ENCODE results near the gene CEP170.

Gene CEP170

DNA sequence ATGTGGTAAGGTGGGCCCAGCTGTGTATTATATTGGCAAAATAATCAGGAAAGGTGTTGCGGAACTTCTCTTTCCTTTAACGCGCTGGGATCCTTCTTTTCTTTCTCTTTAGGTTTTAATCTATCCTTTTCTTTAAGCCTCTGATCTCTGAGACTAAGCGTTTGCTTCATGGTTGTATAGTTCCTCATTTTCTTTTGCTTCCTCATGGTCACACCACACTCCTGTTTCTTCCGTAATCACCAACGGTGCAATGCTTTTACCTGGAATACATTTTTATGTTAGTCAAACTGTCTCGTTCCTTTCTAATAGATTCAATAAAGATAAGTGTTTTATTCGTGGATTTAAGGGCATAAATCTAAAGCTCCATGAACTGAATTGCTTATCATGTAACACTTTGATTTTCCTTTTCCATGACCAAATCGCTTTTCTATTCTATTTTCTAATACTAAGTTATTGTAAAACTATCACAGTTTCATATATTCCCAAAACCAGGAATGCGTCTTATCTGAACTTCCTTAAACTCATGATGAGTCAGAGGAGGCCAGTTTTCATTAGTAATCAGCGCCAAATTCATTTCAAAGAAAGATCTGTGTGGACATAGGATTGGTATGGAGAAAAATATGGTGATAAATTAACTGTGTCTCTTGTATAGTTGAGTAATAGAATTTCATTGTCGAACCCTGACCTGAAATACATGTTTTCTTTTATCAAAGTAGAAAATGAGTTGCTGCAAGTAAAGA lies 13.0 kb upstream of the CEP170 start:
- no peak for DNase-seq
- ATAC-seq = no peak

DNA sequence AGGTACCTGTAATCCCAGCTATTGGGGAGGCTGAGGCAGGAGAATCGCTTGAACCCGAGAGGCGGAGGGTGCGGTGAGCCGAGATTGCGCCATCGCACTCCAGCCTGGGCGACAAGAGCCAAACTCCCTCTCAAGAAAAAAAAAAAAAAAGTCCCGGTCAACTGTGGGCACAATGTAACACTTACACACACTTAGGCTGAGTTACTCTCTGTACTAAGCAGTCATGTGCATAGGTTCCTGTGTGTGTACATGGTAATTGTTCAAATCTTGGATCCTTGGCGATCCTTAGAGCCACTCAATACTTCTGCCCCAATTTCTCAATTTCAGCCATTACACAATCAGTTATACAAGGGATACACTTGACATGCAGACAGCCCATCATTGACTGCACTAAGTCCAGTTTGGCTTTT lies 12.4 kb upstream of the CEP170 start:
- DNase-seq = no peak
- no peak for ATAC-seq

DNA sequence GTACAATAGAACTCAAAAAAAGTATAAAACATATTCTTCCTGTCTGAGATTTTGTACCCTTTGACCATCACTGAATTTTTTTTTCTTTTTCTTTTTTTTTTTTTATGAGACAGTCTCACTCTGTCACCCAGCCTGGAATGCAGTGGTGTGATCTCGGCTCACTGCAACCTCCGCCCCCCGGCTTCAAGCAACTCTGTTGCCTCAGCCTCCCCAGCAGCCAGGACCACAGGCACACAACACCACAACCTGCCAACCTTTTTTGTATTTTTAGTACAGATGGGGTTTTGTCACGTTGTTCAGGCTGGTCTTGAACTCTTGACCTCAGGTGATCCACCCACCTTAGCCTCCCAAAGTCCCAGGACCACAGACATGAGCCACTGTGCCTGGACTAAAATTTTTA lies 11.2 kb upstream of the CEP170 start:
- DNase-seq (no peak), ATAC-seq (no peak)

DNA sequence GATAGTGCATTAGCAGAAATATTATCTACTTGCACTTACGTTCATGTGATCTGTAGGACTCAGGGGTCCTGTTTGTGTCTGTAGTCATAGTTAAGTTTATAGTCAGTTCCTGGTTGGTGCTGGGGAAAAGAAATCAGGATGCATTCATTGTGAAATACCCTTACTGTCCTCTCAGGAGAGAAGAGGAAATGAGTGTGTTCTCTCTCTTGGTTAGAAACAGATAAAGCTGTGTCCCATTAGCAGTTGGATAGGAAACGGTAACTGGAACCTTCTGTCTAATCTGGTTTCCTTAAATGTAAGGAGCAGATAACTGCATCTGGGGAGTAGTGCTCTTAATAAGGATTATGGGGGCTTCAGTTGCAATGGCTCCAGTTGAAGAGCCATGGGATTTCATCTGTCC lies 9.6 kb upstream of the CEP170 start:
- peak; percentile 36 for ATAC-seq
- no peak for DNase-seq

DNA sequence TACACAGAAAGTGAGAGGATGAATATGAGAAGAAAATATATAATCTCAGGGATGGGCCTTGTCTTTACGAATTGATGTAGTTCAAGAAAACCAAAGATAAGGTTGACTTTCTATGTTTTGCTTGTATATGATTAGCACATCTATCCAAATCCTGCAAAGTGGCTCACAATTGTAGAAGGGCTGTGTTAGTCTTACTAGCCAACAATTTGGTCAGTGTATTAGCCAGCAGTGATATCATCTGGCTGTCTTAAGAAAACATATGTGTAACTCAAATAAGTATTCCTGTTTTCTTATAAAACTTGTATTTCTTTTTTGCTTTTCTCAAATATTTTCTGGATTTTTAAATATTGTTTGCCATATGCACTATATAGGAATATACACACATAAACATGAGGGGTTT lies 6.3 kb upstream of the CEP170 start:
- ATAC-seq = no peak
- DNase-seq = no peak

DNA sequence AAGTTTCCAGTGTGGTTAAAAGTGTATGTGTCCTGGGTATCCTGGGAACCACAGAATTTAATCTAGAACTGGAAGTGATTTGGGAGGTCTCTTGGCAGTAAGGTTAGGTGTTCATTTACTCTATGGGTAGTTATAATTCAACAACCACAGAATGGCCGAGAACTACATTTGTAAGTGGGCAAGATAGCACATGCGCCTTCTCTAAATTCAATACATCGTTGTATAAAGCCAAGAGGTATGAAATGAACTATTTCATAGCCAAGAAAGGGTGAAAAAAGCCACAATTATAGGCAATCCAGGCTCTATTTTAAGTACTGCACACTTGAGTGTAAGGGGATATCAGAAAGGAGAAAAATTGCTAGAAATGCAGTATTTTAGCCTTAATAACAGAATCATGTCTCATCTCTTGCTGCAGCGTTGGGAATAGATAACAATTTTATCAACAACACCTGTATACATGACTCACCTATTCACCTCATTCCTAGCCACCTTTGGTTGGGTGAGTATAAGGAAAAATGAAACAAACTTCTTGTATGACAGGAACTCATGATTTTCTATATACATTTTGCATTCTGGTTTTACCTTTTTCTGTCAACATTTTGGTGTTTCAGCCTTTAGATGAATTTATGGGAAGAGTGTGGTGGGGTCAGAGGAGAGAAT lies 5.3 kb upstream of the CEP170 start:
- ATAC-seq (no peak), DNase-seq (no peak)

DNA sequence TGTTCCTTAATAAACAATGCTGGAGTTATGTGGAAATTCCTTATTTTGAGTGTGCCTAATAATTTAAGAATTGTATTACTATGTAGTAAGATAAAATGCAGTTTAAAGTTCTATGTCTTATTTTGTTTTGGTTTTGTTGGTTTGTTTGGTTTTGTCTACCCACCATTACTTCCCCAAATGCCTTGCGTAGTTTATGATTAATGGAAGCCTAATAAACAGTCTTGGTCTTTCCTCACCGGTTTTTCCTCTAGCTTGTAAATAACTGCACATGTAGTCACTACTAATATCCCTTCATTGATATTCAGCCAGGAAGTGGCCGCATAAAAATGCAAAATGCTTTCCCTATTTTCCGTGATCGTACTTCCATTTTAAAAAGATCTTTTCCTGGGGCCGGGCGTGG lies 3.6 kb upstream of the CEP170 start:
- no peak for ATAC-seq
- no peak for DNase-seq

DNA sequence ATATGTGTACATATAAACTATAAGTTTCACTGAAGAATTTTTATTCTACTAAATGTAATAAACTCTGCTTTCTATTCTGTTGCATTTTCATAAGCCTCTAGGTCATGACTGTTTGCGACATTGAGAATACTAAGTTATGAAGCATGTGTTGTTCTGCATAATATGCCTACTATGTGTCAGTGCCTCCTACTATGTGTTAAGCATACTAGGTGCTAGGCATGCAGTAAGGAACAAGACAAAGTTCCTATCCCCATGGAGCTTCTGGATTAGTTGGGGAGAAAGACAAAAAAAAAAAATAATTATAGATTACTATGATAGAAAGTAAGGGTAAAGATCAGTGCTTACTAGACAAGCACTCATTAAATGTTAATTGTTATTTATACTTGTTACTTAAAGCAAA lies 2.1 kb upstream of the CEP170 start:
- DNase-seq = no peak
- ATAC-seq = no peak

DNA sequence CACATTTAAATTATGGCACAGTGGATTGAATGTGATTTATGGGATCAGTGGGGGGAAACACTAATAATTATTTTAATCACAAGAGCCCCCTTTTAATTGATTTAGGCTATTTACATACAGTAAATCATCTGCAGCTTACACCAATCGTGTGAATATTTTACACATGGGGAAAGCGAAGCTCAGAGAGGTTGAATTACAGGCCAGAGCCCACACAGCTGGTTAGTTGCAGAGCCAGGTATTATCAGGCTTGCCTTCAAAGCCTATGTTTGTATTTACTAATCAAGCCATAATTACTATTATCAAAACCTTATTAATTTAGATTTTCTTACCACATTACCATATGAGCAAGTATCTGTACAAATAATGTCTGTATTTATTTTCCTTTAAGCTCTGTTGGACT lies 1.5 kb upstream of the CEP170 start:
- no peak for ATAC-seq

DNA sequence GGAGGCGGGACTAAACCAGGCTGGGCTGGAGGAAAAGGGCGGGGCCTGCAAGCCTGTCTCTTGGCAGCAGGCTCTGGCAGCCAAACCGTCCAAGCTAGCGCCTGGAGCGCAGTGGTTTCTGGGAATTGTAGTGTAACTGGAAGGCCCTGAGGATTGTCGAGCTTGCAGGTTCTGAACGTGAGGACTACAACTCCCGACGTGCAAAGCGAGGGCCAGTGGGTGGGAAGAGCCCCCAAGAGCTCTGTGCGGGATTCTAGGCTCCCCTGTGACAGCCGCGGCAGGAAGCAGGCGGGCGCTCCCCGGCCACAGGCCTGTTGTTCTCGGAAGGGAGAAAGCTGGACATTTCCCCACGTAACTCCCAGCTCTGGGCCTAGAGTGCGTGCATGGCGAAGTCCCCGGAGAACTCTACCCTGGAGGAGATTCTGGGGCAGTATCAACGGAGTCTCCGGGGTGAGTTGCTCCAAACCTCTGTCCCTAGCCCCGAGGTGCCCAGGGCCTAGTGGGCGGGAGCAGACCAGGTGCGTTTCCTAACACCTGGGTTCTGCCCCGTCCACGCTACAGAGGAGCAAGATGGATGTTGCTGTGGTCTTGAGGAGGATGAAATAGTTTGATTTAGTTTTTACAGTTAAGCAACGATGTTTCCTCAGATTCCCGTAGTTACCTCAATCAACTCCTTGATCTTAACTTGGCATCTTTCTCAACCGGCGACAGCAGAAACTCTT lies 871 bp upstream of the CEP170 start, which contains the start of gene SDCCAG8:
TSS of gene SDCCAG8 (plus strand) at position 251 of the 722 bp plus-strand sequence. CDS start at position 384, 133 bp downstream.
- ATAC-seq = peak; percentile 88
- DNase-seq = peak; percentile 92

More for the DNA sequence above, 1.5 kb upstream of the CEP170 start:
- DNase-seq = no peak

DNA sequence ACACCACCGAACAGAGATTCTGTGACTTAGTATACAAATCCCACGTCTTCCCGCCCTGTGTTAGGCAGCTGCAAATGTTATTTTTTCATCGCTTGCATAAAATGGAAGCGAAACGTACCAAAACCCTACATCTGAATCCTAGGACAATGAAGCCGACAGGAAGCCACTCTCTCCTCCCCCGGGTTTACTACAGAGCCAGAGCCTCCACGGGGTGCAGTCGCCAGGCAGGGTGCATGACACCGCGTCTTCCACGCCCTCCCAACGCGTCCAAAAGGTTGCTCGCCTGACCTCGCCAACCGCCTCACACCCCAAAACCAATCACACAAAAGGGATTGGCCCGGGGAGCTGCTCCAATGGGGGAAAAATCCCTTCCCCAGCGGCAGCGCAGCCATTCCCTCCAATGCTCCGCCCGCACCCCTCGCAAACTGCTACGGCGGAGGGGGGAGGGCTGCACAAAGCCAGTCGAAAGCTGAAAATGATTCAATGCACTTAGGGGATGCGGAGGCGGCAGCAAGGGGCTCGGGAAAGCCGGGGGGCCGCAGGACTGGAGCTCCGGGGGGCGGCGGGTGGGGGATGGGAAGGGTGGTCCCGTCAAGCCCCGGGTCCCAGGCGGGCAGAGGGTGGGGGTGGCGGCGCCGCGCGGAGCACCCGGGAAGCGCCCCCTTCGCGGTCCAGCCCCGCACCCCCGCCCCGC lies 701 bp downstream of the CEP170 start:
- DNase-seq (peak; percentile 77), ATAC-seq (peak; percentile 26)

DNA sequence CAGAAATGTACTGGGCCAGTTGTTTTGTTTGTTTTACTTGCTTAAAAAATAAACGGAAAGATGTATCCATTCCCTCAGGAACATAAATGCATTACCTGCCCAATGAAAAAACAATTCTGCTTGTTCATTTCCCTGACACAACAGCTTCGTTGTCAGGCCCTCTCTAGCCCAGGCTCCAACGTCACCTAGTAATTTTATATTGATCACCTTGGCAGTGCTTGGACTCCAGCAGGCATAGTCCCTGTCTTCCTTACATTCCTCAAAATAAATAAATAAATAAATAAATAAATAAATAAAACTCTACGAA lies 1.2 kb downstream of the CEP170 start:
- DNase-seq = no peak
- ATAC-seq = no peak

DNA sequence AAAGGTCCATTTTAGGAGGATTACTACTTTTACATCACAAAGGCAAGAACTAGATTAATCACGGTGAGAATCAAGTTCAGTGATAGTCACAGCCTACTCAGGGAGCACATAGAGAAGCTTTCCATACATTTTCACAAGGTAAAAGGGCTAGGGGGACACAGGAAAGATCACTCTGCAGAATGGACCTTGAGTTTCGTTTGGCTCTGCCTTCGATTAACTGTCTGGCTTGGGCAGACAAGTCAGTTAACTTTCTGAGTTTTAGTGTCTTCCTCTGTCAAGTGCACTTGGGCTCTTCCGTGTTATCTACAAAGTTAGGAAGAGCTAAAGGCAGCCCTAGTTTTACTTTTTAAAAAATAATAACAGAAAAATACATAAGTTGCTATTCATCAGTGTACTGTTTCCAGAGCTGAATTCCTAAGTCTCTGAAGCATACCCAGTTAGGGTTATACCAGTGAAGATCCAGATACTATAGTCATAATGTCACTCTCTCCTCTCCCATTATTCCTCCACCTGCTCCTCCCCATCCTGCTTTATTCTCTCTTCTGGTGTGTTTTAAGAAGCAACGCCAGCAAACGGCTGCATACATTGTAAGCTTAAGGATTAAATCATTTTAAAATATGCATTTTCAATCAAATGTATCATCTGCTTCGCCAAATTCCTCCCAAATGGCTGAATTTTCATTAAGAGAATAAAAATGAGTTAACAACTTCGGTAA lies 1.7 kb downstream of the CEP170 start:
- no peak for DNase-seq
- no peak for ATAC-seq

DNA sequence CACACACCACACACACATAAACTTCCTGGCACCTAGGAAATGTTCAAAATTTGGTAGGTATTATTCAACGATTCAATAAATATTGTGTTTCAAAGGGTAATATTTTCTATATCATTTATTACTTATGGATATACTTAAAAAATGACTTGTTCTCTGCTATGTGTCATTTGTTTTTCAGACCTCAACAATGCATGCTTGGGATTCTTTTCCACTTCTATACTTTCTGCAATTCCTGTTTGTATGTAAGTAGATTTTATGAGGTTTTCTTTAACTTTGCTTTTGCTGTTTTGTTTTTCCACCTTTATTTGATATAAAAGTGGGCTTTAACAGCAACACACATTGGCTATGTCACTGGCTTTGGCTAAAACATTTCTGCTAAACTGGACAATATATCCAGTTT lies 3.5 kb downstream of the CEP170 start:
- DNase-seq (no peak), ATAC-seq (no peak)

DNA sequence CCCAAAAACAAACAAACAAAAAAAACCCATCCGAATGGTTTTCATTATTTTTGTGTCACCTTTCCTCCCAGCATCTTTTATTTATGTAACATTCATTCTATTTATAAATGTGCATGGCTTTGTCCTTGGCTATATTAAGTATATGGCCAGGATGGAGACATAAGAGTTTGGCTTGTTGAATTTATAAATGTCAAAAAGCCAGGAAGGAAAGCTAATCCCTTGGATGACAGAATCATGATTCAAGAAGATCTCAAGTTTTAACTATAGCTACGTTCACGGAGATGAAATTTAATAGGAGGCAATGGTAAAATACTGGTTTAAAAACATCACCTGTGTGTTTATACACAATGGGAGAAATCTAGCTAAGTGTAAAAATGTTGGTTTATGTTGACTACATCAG lies 5.0 kb downstream of the CEP170 start:
- no peak for ATAC-seq
- no peak for DNase-seq

DNA sequence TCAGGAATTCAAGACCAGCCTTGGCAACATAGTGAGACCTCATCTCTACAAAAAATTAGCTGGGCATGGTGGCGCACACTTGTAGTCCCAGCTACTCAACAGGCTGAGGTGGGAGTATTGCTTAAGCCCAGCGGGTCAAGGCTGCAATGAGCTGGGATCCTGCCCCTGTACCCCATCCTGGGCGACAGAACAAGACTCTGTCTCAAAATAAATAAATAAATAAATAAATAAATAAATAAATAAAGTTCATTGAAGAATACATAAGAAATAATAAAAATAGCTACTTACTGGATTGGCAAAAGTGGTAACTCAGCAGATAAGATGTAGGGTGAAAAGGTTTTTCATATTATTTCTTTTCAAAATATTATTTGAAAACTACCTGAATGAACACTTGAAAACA lies 5.9 kb downstream of the CEP170 start:
- ATAC-seq (no peak), DNase-seq (no peak)

DNA sequence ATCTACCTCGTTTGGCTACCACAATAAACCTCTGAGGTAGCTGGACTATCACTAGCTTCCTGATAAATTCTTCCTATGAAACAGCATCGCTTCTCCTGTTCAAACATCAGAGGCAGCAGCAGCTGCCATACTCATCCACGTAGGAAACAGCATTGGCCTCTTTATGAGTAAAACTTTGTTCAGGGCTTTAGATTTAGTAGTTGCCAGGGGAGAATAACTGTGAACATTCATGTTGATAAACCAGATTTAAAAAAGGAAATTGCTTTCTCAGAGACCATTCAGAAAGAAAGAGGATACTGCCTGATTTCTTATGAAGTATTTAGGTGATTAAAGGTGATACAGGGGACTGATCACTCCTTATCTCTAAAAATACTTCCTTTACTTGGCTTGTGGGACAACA lies 7.2 kb downstream of the CEP170 start:
- DNase-seq (no peak), ATAC-seq (no peak)

DNA sequence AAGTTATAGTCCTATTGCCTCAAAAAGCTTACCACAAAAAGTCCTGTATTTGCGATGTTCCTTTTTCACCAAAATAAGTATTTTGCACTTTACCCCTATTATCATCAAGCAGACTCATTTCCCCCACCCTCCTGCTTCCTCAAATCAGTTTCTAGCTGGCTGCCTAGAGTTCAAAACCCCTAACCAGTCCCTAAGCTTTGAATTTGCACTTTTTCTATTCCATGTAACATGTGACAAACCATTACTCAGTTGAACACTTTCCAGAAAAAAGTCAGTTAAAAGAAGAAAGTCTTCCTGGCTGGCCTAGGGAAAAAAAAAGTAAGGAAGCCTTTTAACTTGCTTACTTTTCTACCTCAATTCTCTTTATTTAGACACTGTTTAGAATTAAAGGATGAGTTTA lies 8.2 kb downstream of the CEP170 start:
- DNase-seq (no peak), ATAC-seq (no peak)

DNA sequence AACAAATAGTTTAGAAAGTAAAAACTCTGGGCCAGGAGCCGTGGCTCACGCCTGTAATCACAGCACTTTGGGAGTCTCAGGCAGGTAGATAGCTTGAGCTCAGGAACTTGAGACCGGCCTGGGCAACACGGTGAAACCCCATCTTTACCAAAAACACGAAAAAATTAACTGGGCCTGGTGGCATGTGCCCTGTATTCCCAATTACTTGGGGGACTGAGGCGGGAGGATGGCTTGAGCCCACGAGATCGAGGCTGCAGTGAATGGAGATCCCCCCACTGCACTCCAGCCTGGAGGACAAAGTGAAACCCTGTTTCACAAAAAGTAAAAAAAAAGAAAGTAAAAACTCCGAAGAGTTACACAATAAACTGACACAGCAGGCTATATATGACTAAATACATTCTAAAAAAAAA lies 10.6 kb downstream of the CEP170 start:
- DNase-seq (no peak), ATAC-seq (no peak)

DNA sequence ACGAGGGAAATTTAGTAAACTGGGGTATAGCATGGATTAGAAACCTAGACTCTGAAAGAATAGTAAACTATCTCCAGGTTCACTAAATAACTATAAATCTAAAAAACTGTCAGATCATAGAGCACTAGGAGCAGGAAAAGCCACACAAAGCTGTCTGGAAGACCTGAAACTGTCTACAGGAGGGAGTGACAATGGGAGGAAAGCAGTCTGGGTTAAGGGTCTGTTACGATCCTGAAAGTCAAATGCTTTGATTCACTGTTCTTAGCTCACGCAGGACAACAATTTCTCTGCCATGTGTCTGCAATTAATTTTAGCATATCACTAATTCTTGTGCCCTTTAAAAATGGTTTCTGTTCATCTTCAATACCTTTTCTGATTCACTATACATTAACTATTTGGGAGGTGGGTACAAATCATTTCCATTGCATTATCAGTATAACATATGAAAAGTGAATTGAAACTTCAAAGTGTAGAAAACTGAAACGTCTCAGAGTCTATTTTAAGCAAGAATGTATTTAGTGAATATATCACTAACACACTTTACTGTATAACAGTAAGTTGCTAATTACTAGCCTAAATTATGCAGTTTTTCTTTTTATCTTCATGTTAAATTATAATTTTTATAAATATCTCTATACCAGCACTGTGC lies 18.4 kb downstream of the CEP170 start:
- ATAC-seq = no peak
- DNase-seq = no peak

DNA sequence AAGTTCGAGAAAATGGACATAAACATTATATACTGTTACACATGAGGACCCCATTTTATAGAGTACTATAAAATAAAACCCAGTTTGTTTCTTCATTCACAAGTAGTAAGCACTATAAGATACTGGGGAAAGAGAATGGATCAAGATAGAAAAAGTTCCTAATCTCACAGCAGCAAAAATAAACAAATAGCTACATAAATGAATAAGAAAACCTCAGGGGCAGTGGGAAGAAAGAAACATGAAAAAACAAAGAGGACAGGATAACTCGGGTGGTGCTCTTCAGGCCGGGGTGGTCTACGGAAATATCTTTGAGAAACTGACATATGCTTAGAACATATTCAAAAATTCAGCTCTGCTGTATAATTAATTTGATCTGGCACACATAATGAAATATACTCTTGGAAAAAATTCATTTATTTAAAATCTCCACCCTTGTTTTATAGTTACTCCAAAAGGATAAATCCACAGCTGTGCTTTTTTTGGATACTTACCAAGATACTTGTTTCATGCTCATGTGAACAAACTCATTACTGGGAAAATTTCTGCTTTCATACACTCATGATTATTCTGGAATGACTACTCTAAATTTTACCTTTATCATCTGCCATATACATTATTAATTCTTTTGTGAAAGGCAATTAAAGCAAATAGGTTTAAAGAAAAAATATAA lies 20.0 kb downstream of the CEP170 start:
- no peak for DNase-seq
- no peak for ATAC-seq

Measured in stimulated activated naive CD8-positive, alpha-beta T cell treated with anti-CD3 and anti-CD28 coated beads, Interleukin-15, Interleukin-2, amounts not matched to agents 100 U/mL and 50 U/mL, for 24 hours (primary cell).